Osteoblast (primary cell): ENCODE measurements around the gene KRTAP10-6. TPM values are rescaled to one million over a fixed set of nuclear protein-coding genes. Genes with fewer than 3 reads are reported as not detected.

Experiments
- DNase-seq: peaks from one replicate; pipeline ENCODE4 v3.0.0; 2011; ENCODE audit warnings: low spot score, mixed read lengths; ENCODE audit not compliant: insufficient read length; ENCODE audit errors: missing footprints
- H2AFZ ChIP-seq: 2 replicates; pipeline ENCODE4 v1.6.0; 2011; ENCODE audit warnings: mild to moderate bottlenecking, low read length
- H3K27ac ChIP-seq: 2 replicates; pipeline ENCODE4 v1.5.1; 2011; ENCODE audit warnings: mild to moderate bottlenecking, low read depth, low read length, moderate library complexity
- H3K27me3 ChIP-seq: 2 replicates; pipeline ENCODE4 v1.6.0; 2012; ENCODE audit warnings: mild to moderate bottlenecking, control low read depth, inconsistent platforms, low read length, moderate library complexity; ENCODE audit not compliant: insufficient read depth
- H3K36me3 ChIP-seq: 2 replicates; pipeline ENCODE4 v1.5.1; 2011; ENCODE audit warnings: mild to moderate bottlenecking, low read length, control low read depth, moderate library complexity; ENCODE audit not compliant: insufficient read depth
- H3K4me1 ChIP-seq: 2 replicates; pipeline ENCODE4 v1.5.1; 2011; ENCODE audit warnings: mild to moderate bottlenecking, low read length, control low read depth, moderate library complexity; ENCODE audit not compliant: insufficient read depth
- H3K4me2 ChIP-seq: 2 replicates; pipeline ENCODE4 v1.6.0; 2011; ENCODE audit warnings: mild to moderate bottlenecking, low read length; ENCODE audit not compliant: insufficient read depth
- H3K4me3 ChIP-seq: fragments of 200-600 bp; sonication (generic); 3 replicates; pipeline ENCODE4 v1.5.1; 2012; ENCODE audit warnings: mild to moderate bottlenecking, low read length, inconsistent platforms; ENCODE audit not compliant: insufficient read depth
- H3K79me2 ChIP-seq: 2 replicates; pipeline ENCODE4 v1.6.0; 2012; ENCODE audit warnings: mild to moderate bottlenecking, low read length, control low read depth, inconsistent platforms; ENCODE audit not compliant: insufficient read depth
- H3K9me3 ChIP-seq: 2 replicates; pipeline ENCODE4 v1.5.1; 2011; ENCODE audit warnings: low read depth, low read length, control low read depth
- H4K20me1 ChIP-seq: 2 replicates; pipeline ENCODE4 v1.6.0; 2012; ENCODE audit warnings: mild to moderate bottlenecking, low read length, control low read depth; ENCODE audit not compliant: insufficient read depth
- CTCF ChIP-seq: IDR thresholded peaks from 2 replicates; pipeline ENCODE4 v1.5.1; 2011; ENCODE audit warnings: mild to moderate bottlenecking, low read depth, low read length, moderate library complexity; ENCODE audit errors: extremely low read depth
- total RNA-seq: library from RNA; depleted of rRNA; stranded (reverse); fragments of >200 nt; gene quantifications from 2 replicates; pipeline ENCODE4 v1.2.3, GENCODE V29; 2012

Gene KRTAP10-6
- total RNA-seq, 1 donor: not detected

- H3K4me2 ChIP-seq: no peak overlapping the region
- no peaks in the 10 kb centered on the region for H3K27me3 ChIP-seq
- H3K27ac ChIP-seq: no peak overlapping the region
- H3K79me2 ChIP-seq: no peaks in the 10 kb centered on the region
- no peak overlapping the region for H2AFZ ChIP-seq
- TF ChIP-seq CTCF: no peak
- peaks cover 3% of the 10 kb centered on the region for H3K9me3 ChIP-seq
- no peaks in the 10 kb centered on the region for H3K4me1 ChIP-seq
- no peaks in the 10 kb centered on the region for H4K20me1 ChIP-seq
- DNase-seq: no peak
- H3K4me3 ChIP-seq: no peak overlapping the region
- H3K36me3 ChIP-seq: no peaks in the 10 kb centered on the region
These were observed 16.9 kb upstream of the KRTAP10-6 start for GRCh38 chr21:44609193-44609592.

GRCh38 chr21:44606495-44606894, 14.2 kb upstream of the KRTAP10-6 start:
- H3K9me3 ChIP-seq: no peaks in the 10 kb centered on the region
- H3K4me1 ChIP-seq: no peaks in the 10 kb centered on the region
- H3K4me2 ChIP-seq: no peak overlapping the region
- DNase-seq: no peak
- TF ChIP-seq CTCF: no peak
- H4K20me1 ChIP-seq: no peaks in the 10 kb centered on the region
- H3K27ac ChIP-seq: no peak overlapping the region
- no peaks in the 10 kb centered on the region for H3K79me2 ChIP-seq
- no peaks in the 10 kb centered on the region for H3K36me3 ChIP-seq
- no peak overlapping the region for H2AFZ ChIP-seq
- H3K27me3 ChIP-seq: no peaks in the 10 kb centered on the region
- H3K4me3 ChIP-seq: no peak overlapping the region

- no peak for DNase-seq
- H3K4me1 ChIP-seq: no peaks in the 10 kb centered on the region
- no peak overlapping the region for H3K27ac ChIP-seq
- no peaks in the 10 kb centered on the region for H3K9me3 ChIP-seq
- H3K4me2 ChIP-seq: no peak overlapping the region
- no peak for TF ChIP-seq CTCF
- no peaks in the 10 kb centered on the region for H3K36me3 ChIP-seq
- no peak overlapping the region for H2AFZ ChIP-seq
- no peaks in the 10 kb centered on the region for H4K20me1 ChIP-seq
- no peaks in the 10 kb centered on the region for H3K27me3 ChIP-seq
- no peaks in the 10 kb centered on the region for H3K79me2 ChIP-seq
- no peak overlapping the region for H3K4me3 ChIP-seq
These were observed 11.6 kb upstream of the KRTAP10-6 start for GRCh38 chr21:44603911-44604310.

GRCh38 chr21:44603109-44603875, 11.0 kb upstream of the KRTAP10-6 start:
- no peaks in the 10 kb centered on the region for H4K20me1 ChIP-seq
- no peak overlapping the region for H2AFZ ChIP-seq
- no peak overlapping the region for H3K4me3 ChIP-seq
- H3K4me1 ChIP-seq: no peaks in the 10 kb centered on the region
- no peak overlapping the region for H3K27ac ChIP-seq
- no peak for TF ChIP-seq CTCF
- H3K9me3 ChIP-seq: no peaks in the 10 kb centered on the region
- DNase-seq: no peak
- H3K27me3 ChIP-seq: no peaks in the 10 kb centered on the region
- no peak overlapping the region for H3K4me2 ChIP-seq
- H3K79me2 ChIP-seq: no peaks in the 10 kb centered on the region
- H3K36me3 ChIP-seq: no peaks in the 10 kb centered on the region
